DOHH2 (cell line): ENCODE measurements around the gene TNFRSF13B.

Experiments
- H3F3A ChIP-seq: fragments of 200-600 bp; sonication (generic), shearing (Covaris generic); 2 replicates; pipeline ENCODE4 v1.6.0; 2016; ENCODE audit warnings: antibody characterized with exemption, mild to moderate bottlenecking; ENCODE audit not compliant: control insufficient read depth, insufficient read depth
- H3K27ac ChIP-seq: fragments of 200-600 bp; sonication (generic); 2 replicates; pipeline ENCODE4 v1.5.1; 2014; ENCODE audit warnings: low read depth, mild to moderate bottlenecking, low read length, moderate library complexity
- H3K27me3 ChIP-seq: fragments of 200-600 bp; sonication (generic); 2 replicates; pipeline ENCODE4 v1.6.1; 2014; ENCODE audit warnings: mild to moderate bottlenecking, low read length, mixed read lengths; ENCODE audit not compliant: control insufficient read depth
- H3K36me3 ChIP-seq: fragments of 200-600 bp; sonication (generic); 2 replicates; pipeline ENCODE4 v1.6.1; 2014; ENCODE audit warnings: mild to moderate bottlenecking, low read length, moderate library complexity, mixed read lengths; ENCODE audit not compliant: control insufficient read depth
- H3K4me1 ChIP-seq: fragments of 200-600 bp; sonication (generic); 2 replicates; pipeline ENCODE4 v1.6.1; 2014; ENCODE audit warnings: mild to moderate bottlenecking, low read length, mixed read lengths; ENCODE audit not compliant: control insufficient read depth
- H3K4me2 ChIP-seq: fragments of 200-600 bp; sonication (generic); 2 replicates; pipeline ENCODE4 v1.6.0; 2014; ENCODE audit warnings: mild to moderate bottlenecking, low read length, moderate library complexity
- H3K4me3 ChIP-seq: fragments of 200-600 bp; sonication (generic); 2 replicates; pipeline ENCODE4 v1.5.1; 2014; ENCODE audit warnings: mild to moderate bottlenecking, low read length, mixed read lengths
- H3K79me2 ChIP-seq: fragments of 200-600 bp; sonication (generic); 2 replicates; pipeline ENCODE4 v1.6.1; 2014; ENCODE audit warnings: mild to moderate bottlenecking, low read length, mixed read lengths; ENCODE audit not compliant: control insufficient read depth
- H3K9me2 ChIP-seq: fragments of 200-600 bp; sonication (generic); replicated peaks from 2 replicates; pipeline ENCODE4 v1.6.1; 2014; ENCODE audit warnings: mild to moderate bottlenecking, low read length, mixed read lengths; ENCODE audit not compliant: control insufficient read depth
- H3K9me3 ChIP-seq: fragments of 200-600 bp; sonication (generic); 2 replicates; pipeline ENCODE4 v1.6.1; 2014; ENCODE audit warnings: antibody characterized with exemption, low read length, mixed read lengths; ENCODE audit not compliant: control insufficient read depth, insufficient read depth
- H4K20me1 ChIP-seq: fragments of 200-600 bp; sonication (generic); 2 replicates; pipeline ENCODE4 v1.6.0; 2014; ENCODE audit warnings: low read depth, mild to moderate bottlenecking, antibody characterized with exemption, low read length, moderate library complexity; ENCODE audit not compliant: control insufficient read depth, insufficient read depth
- CTCF ChIP-seq: fragments of 200-600 bp; sonication (generic); IDR thresholded peaks from one replicate; pipeline ENCODE4 v1.5.1; 2014; ENCODE audit warnings: antibody characterized with exemption, mild to moderate bottlenecking, low read depth, low read length; ENCODE audit not compliant: poor library complexity, severe bottlenecking
- EZH2phosphoT487 ChIP-seq: fragments of 200-600 bp; sonication (generic); IDR thresholded peaks from 2 replicates; pipeline ENCODE4 v1.6.1; 2017; ENCODE audit warnings: borderline replicate concordance, mild to moderate bottlenecking, antibody characterized with exemption, low read length, moderate library complexity, mixed read lengths

TNFRSF13B gene

DNA sequence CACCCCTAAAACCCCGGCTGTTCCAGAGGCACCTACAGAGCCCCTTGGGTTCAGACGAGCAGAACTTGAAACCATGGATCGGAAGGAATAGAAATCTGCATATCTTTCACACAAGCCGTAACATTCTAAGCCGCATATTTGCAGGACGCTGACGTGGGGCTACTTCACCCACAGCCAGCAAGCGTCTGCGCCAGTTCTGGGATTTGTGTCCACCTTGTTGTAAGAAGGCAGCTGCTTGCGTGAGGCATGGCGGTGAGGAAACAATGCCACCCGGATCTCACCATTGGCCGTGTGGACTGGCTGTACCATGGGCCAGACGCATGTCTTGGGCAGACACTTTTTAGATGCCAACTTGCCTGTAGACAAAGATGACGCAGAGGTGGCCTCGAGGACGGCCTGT, 34.5 kb downstream of the TNFRSF13B start:
- H3F3A ChIP-seq, result no peaks in the 10 kb centered on the region

DNA sequence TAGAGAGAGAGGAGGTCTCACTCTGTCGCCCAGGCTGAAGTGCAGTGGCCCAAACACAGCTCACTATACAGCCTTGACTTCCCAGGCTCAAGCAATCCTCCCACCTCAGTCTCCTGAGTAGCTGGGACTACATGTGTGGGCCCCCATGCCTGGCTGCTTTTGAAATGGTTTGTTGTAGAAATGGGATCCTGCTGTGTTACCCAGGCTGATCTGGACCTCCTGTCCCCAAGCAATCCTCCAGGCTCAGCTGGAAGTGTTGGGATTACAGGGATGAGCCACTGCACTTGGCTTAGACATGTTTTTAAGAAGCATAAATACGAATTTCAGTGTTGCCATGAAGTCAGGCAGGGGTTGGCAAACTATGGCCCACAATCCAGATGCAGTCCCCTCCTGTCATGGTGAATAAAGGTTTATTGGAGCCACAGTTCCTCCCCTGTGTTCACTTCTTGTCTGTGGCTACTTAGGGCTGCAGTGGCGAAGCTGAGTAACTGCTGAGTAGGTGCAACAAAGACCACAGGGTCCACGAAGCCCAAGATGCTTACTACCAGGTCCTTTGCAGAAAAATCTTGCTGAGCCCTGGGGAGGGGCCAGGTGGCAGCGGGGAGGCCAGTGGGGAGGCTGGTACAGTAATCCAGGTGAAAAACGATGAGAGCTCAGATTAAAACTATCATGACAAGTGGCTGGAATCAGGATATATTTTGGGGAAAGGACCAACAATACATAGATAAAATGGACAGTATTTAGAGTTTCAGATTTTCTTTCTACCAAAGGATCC, 35.2 kb downstream of the TNFRSF13B start:
- TF ChIP-seq CTCF (no peak), EZH2phosphoT487 (no peak)
- Histone ChIP-seq H3K27me3 (peaks cover 12% of the 10 kb centered on the region), H3K4me3 (no peak overlapping the region), H3F3A (no peaks in the 10 kb centered on the region), H3K79me2 (no peaks in the 10 kb centered on the region), H4K20me1 (no peaks in the 10 kb centered on the region), H3K9me2 (no peaks in the 10 kb centered on the region), H3K36me3 (no peaks in the 10 kb centered on the region), H3K4me2 (no peak overlapping the region), H3K4me1 (no peaks in the 10 kb centered on the region), H3K9me3 (no peaks in the 10 kb centered on the region), H3K27ac (no peak overlapping the region)

More for the DNA sequence above, 34.5 kb downstream of the TNFRSF13B start:
- no peaks in the 10 kb centered on the region for H4K20me1 ChIP-seq
- no peaks in the 10 kb centered on the region for H3K9me3 ChIP-seq
- no peaks in the 10 kb centered on the region for H3K36me3 ChIP-seq
- no peaks in the 10 kb centered on the region for H3K4me1 ChIP-seq
- no peak for TF ChIP-seq CTCF
- TF ChIP-seq EZH2phosphoT487, result no peak
- H3K9me2 ChIP-seq, result no peaks in the 10 kb centered on the region
- H3K4me2 ChIP-seq, result no peak overlapping the region
- H3K27ac ChIP-seq, result no peak overlapping the region
- H3K27me3 ChIP-seq, result peaks cover 17% of the 10 kb centered on the region
- H3K79me2 ChIP-seq, result no peaks in the 10 kb centered on the region
- H3K4me3 ChIP-seq, result no peak overlapping the region

- no peak overlapping the region for H3K27ac ChIP-seq
- H3K36me3 ChIP-seq, result no peaks in the 10 kb centered on the region
- H3K9me3 ChIP-seq, result no peaks in the 10 kb centered on the region
- H3K79me2 ChIP-seq, result no peaks in the 10 kb centered on the region
- H3K4me3 ChIP-seq, result no peak overlapping the region
- H3K27me3 ChIP-seq, result peaks cover 12% of the 10 kb centered on the region
- H3K4me1 ChIP-seq, result no peaks in the 10 kb centered on the region
- H4K20me1 ChIP-seq, result no peaks in the 10 kb centered on the region
- H3K4me2 ChIP-seq, result no peak overlapping the region
- TF ChIP-seq CTCF, result no peak
- TF ChIP-seq EZH2phosphoT487, result no peak
- H3F3A ChIP-seq, result no peaks in the 10 kb centered on the region
- no peaks in the 10 kb centered on the region for H3K9me2 ChIP-seq
Observed at GRCh38 chr17:16935786-16936185, 36.1 kb downstream of the TNFRSF13B start.
